BJ (cell line): Measurements from ENCODE around the gene RIPPLY3. TPM values are rescaled to one million over a fixed set of nuclear protein-coding genes. Genes with fewer than 3 reads are reported as not detected.
A peak's percentile ranks its signal among the peaks of the same experiment; 100 is the strongest.

Source experiments
- CTCF ChIA-PET: fragments of 350-600 bp; formaldehyde crosslinking; extraction: SDS; loops from one replicate; lab custom pipeline; 2021; ENCODE audit warnings: antibody characterized with exemption, inconsistent platforms; lab: Yijun Ruan, JAX
- POLR2A ChIA-PET: fragments of 300-600 bp; sonication (Branson Sonifier 250); formaldehyde crosslinking; extraction: SDS; loops from one replicate; lab custom pipeline; 2021; ENCODE audit warnings: antibody characterized with exemption; lab: Charles Lee
- DNase-seq: peaks from one replicate; pipeline ENCODE4 v3.0.0-alpha.2; 2011; ENCODE audit warnings: low read depth
- H3K27me3 ChIP-seq: 2 replicates; pipeline ENCODE4 v1.6.0; 2011; ENCODE audit warnings: low read length; ENCODE audit not compliant: control insufficient read depth, insufficient read depth
- H3K36me3 ChIP-seq: 2 replicates; pipeline ENCODE4 v1.5.1; 2011; ENCODE audit warnings: low read length; ENCODE audit not compliant: control insufficient read depth, insufficient read depth
- H3K4me3 ChIP-seq: 2 replicates; pipeline ENCODE4 v1.5.1; 2011; ENCODE audit warnings: low read depth, mild to moderate bottlenecking, control low read depth, low read length
- polyA plus RNA-seq: library from polyadenylated mRNA; depleted of rRNA; stranded (reverse); fragments of >200 nt; gene quantifications from 2 replicates; pipeline ENCODE4 v1.2.3, GENCODE V29; 2011
- TF ChIP-seq, protein P1 (sequence below): IDR thresholded peaks from 2 replicates; pipeline ENCODE4 v1.5.1; 2011; ENCODE audit warnings: low read depth, mild to moderate bottlenecking, control low read depth, inconsistent platforms, low read length, moderate library complexity; ENCODE audit not compliant: insufficient read depth

Gene RIPPLY3
- polyA plus RNA-seq, 1 experiment = 0.23 TPM

- peaks cover under 1% of the 10 kb centered on the region; the same call in 1 of the 2 replicates for H3K36me3 ChIP-seq
- no peak overlapping the region for H3K4me3 ChIP-seq
- ChIA-PET CTCF (no interaction called here), POLR2A (no interaction called here)
- TF ChIP-seq, protein P1, sequence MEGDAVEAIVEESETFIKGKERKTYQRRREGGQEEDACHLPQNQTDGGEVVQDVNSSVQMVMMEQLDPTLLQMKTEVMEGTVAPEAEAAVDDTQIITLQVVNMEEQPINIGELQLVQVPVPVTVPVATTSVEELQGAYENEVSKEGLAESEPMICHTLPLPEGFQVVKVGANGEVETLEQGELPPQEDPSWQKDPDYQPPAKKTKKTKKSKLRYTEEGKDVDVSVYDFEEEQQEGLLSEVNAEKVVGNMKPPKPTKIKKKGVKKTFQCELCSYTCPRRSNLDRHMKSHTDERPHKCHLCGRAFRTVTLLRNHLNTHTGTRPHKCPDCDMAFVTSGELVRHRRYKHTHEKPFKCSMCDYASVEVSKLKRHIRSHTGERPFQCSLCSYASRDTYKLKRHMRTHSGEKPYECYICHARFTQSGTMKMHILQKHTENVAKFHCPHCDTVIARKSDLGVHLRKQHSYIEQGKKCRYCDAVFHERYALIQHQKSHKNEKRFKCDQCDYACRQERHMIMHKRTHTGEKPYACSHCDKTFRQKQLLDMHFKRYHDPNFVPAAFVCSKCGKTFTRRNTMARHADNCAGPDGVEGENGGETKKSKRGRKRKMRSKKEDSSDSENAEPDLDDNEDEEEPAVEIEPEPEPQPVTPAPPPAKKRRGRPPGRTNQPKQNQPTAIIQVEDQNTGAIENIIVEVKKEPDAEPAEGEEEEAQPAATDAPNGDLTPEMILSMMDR = no peak
- no peak for DNase-seq
- no peaks in the 10 kb centered on the region for H3K27me3 ChIP-seq
These were observed 31.7 kb upstream of the RIPPLY3 start for GRCh38 chr21:36974851-36975192.

- TF ChIP-seq, protein P1 = no peak
- DNase-seq = no peak
- ChIA-PET CTCF (interaction anchor here (0.6 to 2.5 kb wide), 17 partner anchors 9 to 698 kb away, joined by 3 to 29 read pairs (median 4); partner anchors contain the start of gene HLCS), POLR2A (no interaction called here)
- Histone ChIP-seq H3K36me3 (no peaks in the 10 kb centered on the region), H3K27me3 (no peaks in the 10 kb centered on the region), H3K4me3 (no peak overlapping the region)
These were observed 30.2 kb upstream of the RIPPLY3 start for GRCh38 chr21:36976228-36976861.

GRCh38 chr21:36976882-36977651 lies 29.4 kb upstream of the RIPPLY3 start:
- Histone ChIP-seq H3K27me3 (no peaks in the 10 kb centered on the region), H3K4me3 (no peak overlapping the region), H3K36me3 (no peaks in the 10 kb centered on the region)
- DNase-seq = peak; percentile 46
- POLR2A ChIA-PET = no interaction called here
- CTCF ChIA-PET = interaction anchor here (0.6 to 2.5 kb wide), 22 partner anchors 10 to 913 kb away, joined by 3 to 29 read pairs (median 3); partner anchors contain the start of gene HLCS
- TF ChIP-seq, protein P1 = peak; percentile 77

GRCh38 chr21:36980280-36981048 lies 26.0 kb upstream of the RIPPLY3 start:
- no peaks in the 10 kb centered on the region for H3K27me3 ChIP-seq
- DNase-seq = no peak
- TF ChIP-seq, protein P1 = no peak
- ChIA-PET CTCF (interaction anchor here (0.7 to 2.5 kb wide), 2 partner anchors 10 to 30 kb away, joined by 3 to 15 read pairs; no protein-coding TSS in a partner anchor), POLR2A (interaction anchor here (0.6 to 0.8 kb wide), 3 partner anchors 92 to 472 kb away, joined by 4 to 10 read pairs (median 5); no protein-coding TSS in a partner anchor)
- peak overlapping the region; percentile 40 for H3K4me3 ChIP-seq
- H3K36me3 ChIP-seq = no peaks in the 10 kb centered on the region
